GM23338 (cell line): ENCODE data around the gene ZFAND6. TPM values are rescaled to one million over a fixed set of nuclear protein-coding genes. Genes with fewer than 3 reads are reported as not detected.

ENCODE experiments used
- ATAC-seq: fragments of 200-7000 bp; cut with Tn5 transposase; 3 replicates; pipeline ENCODE4 v1.9.1; 2020
- DNase-seq: peaks from one replicate; pipeline ENCODE4 v3.0.0-alpha.2; 2015; ENCODE audit warnings: low spot score
- H2AFZ ChIP-seq: fragments of 200-600 bp; sonication (generic); 2 replicates; pipeline ENCODE4 v1.8.0; 2016; ENCODE audit warnings: antibody characterized with exemption, mild to moderate bottlenecking, moderate library complexity
- H3F3A ChIP-seq: fragments of 200-600 bp; sonication (generic); replicated peaks from 2 replicates; pipeline ENCODE4 v1.8.0; 2017; ENCODE audit warnings: antibody characterized with exemption, mixed run types, low read depth
- H3K27ac ChIP-seq: fragments of 200-600 bp; sonication (generic); 2 replicates; pipeline ENCODE4 v1.6.1; 2016; ENCODE audit warnings: low read depth
- H3K27me3 ChIP-seq: fragments of 200-600 bp; sonication (generic); 2 replicates; pipeline ENCODE4 v1.8.0; 2016; ENCODE audit warnings: mild to moderate bottlenecking, mixed run types, moderate library complexity; ENCODE audit not compliant: insufficient read depth
- H3K36me3 ChIP-seq: fragments of 200-600 bp; sonication (generic); 2 replicates; pipeline ENCODE4 v1.8.0; 2016; ENCODE audit warnings: mild to moderate bottlenecking; ENCODE audit not compliant: insufficient read depth
- H3K4me1 ChIP-seq: fragments of 200-600 bp; sonication (generic); 2 replicates; pipeline ENCODE4 v1.8.0; 2016; ENCODE audit warnings: mild to moderate bottlenecking, moderate library complexity; ENCODE audit not compliant: insufficient read depth
- H3K4me2 ChIP-seq: fragments of 200-600 bp; sonication (generic); 2 replicates; pipeline ENCODE4 v1.7.1; 2017; ENCODE audit warnings: mixed run types
- H3K4me3 ChIP-seq: fragments of 200-600 bp; sonication (generic); 2 replicates; pipeline ENCODE4 v1.6.1; 2016; ENCODE audit warnings: mixed run types
- H3K79me2 ChIP-seq: fragments of 200-600 bp; sonication (generic); replicated peaks from 2 replicates; pipeline ENCODE4 v1.8.0; 2017; ENCODE audit warnings: mild to moderate bottlenecking; ENCODE audit not compliant: insufficient read depth
- H3K9me2 ChIP-seq: fragments of 200-600 bp; sonication (generic); 2 replicates; pipeline ENCODE4 v1.8.0; 2017; ENCODE audit not compliant: insufficient read depth
- H4K20me1 ChIP-seq: fragments of 200-600 bp; sonication (generic); replicated peaks from 2 replicates; pipeline ENCODE4 v1.8.0; 2017; ENCODE audit warnings: mild to moderate bottlenecking; ENCODE audit not compliant: insufficient read depth
- H3K27ac Mint-ChIP-seq: 2 replicates; pipeline ENCODE4 v1.8.0; 2020; ENCODE audit warnings: inconsistent platforms, mild to moderate bottlenecking, moderate library complexity, mixed read lengths
- H3K27me3 Mint-ChIP-seq: 3 replicates; pipeline ENCODE4 v1.8.0; 2022; ENCODE audit warnings: low read depth, mild to moderate bottlenecking, moderate library complexity, mixed read lengths, inconsistent platforms; ENCODE audit not compliant: insufficient read depth, poor library complexity
- H3K36me3 Mint-ChIP-seq: 3 replicates; pipeline ENCODE4 v1.8.0; 2021; ENCODE audit warnings: low read depth, mild to moderate bottlenecking, inconsistent platforms, moderate library complexity, mixed read lengths
- H3K4me1 Mint-ChIP-seq: 3 replicates; pipeline ENCODE4 v1.8.0; 2020; ENCODE audit warnings: mild to moderate bottlenecking, inconsistent platforms, mixed read lengths
- H3K4me3 Mint-ChIP-seq: 3 replicates; pipeline ENCODE4 v1.8.0; 2021; ENCODE audit warnings: moderate library complexity, mild to moderate bottlenecking, inconsistent platforms, mixed read lengths
- H3K9me3 Mint-ChIP-seq: 3 replicates; pipeline ENCODE4 v1.8.0; 2020; ENCODE audit warnings: moderate library complexity, mild to moderate bottlenecking, inconsistent platforms, mixed read lengths
- CTCF ChIP-seq, 2 experiments: fragments of 200-600 bp in 1 of 2; sonication (generic) in 1 of 2; conservative IDR thresholded peaks; 2 replicates each; pipeline versions ENCODE4 v1.5.1 to v1.6.1; 2016 to 2017; ENCODE audit warnings: antibody characterized with exemption in 2 of 2, low read depth in 2 of 2, mild to moderate bottlenecking in 2 of 2, moderate library complexity in 1 of 2
- EZH2 ChIP-seq: fragments of 200-600 bp; sonication (generic); IDR thresholded peaks from one replicate; pipeline ENCODE4 v1.8.0; 2017; ENCODE audit warnings: antibody characterized with exemption, mild to moderate bottlenecking, low read depth; ENCODE audit not compliant: unreplicated experiment
- JUNB ChIP-seq: IDR thresholded peaks from one replicate; pipeline ENCODE4 v1.6.1; 2016; ENCODE audit warnings: antibody characterized with exemption; ENCODE audit not compliant: unreplicated experiment
- POLR2AphosphoS5 ChIP-seq: IDR thresholded peaks from 2 replicates; pipeline ENCODE4 v1.6.1; 2016; ENCODE audit warnings: antibody characterized with exemption, low read depth
- REST ChIP-seq: IDR thresholded peaks from one replicate; pipeline ENCODE4 v1.6.1; 2018; ENCODE audit warnings: antibody characterized with exemption; ENCODE audit not compliant: unreplicated experiment
- ZNF331 ChIP-seq: fragments of 250-450 bp; sonication (Bioruptor Pico); IDR thresholded peaks from 2 replicates; pipeline ENCODE4 v1.5.0; 2020; ENCODE audit warnings: low read depth, mild to moderate bottlenecking, moderate library complexity
- ZNF462 ChIP-seq: fragments of 250-450 bp; sonication (Bioruptor Pico); IDR thresholded peaks from 2 replicates; pipeline ENCODE4 v1.5.0; 2020; ENCODE audit warnings: mild to moderate bottlenecking, moderate library complexity
- polyA plus RNA-seq: library from polyadenylated mRNA; unstranded; fragments of >200 nt; fragmentation: Nextera tagmentation; extraction: Ambion mirVana; gene quantifications from 2 replicates; pipeline ENCODE4 v1.2.1, GENCODE V29; 2016
- total RNA-seq: library from RNA; depleted of rRNA; stranded (reverse); fragments of >200 nt; shearing (Covaris generic); gene quantifications from 2 replicates; pipeline ENCODE4 v1.2.3, GENCODE V29; 2014

Gene ZFAND6
- total and polyA plus RNA-seq, 2 experiments from 2014 or later = 205 to 292 TPM

GRCh38 chr15:80071652-80072051 lies 12.2 kb downstream of the ZFAND6 start:
- H3K27me3 Mint-ChIP-seq = no peaks in the 10 kb centered on the region
- peaks cover 31% of the 10 kb centered on the region for H4K20me1 ChIP-seq
- H3K27ac ChIP-seq = peak overlapping the region; percentile 0
- H3F3A ChIP-seq = no peaks in the 10 kb centered on the region
- no peaks in the 10 kb centered on the region for H3K27me3 ChIP-seq
- no peaks in the 10 kb centered on the region for H3K9me2 ChIP-seq
- no peak overlapping the region for H3K4me3 ChIP-seq
- no peak overlapping the region for H3K27ac Mint-ChIP-seq
- no peaks in the 10 kb centered on the region for H3K9me3 Mint-ChIP-seq
- peaks cover 73% of the 10 kb centered on the region for H3K4me1 ChIP-seq
- TF ChIP-seq REST (no peak), CTCF (conservative IDR thresholded peaks at IDR 0.05; ENCODE audit: low read depth in 2 of 2) (no peak), POLR2AphosphoS5 (no peak), EZH2 (no peak), JUNB (no peak), ZNF331 (CRISPR knock-in tag) (no peak), ZNF462 (CRISPR knock-in tag) (no peak)
- H3K36me3 ChIP-seq = no peaks in the 10 kb centered on the region
- no peak for DNase-seq
- H3K4me3 Mint-ChIP-seq = no peak overlapping the region
- ATAC-seq = no peak
- peak overlapping the region; percentile 10 for H3K4me2 ChIP-seq
- peaks cover 98% of the 10 kb centered on the region for H3K79me2 ChIP-seq
- H2AFZ ChIP-seq = no peak overlapping the region
- peaks cover 65% of the 10 kb centered on the region for H3K4me1 Mint-ChIP-seq
- H3K36me3 Mint-ChIP-seq = no peaks in the 10 kb centered on the region; the same call in 2 of the 3 replicates
